ENCODE measurements around the gene SPI1.

DNA sequence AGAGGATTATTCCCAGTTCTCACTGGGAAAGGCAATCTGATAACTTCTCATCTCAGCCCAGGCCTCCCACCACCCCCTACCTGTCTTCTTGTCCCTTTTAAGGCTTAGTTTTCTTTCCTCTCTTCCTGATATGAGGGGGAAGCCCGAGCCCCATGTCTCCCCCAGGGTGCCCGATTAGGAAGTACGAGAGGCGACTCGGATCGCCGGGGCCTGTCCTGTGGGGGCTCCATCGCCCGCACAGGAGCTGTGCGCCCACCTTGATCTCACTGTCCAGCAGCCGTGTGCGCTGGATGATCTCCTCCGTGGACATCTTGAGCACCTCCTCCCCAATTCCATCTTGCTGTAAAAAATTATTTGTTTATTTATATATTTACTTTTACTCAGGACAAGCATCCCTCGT, 47.3 kb upstream of the SPI1 start:
- TF ChIP-seq POLR2A (IDR thresholded peaks at IDR 0.05): no peak
- TF ChIP-seq, protein P1, sequence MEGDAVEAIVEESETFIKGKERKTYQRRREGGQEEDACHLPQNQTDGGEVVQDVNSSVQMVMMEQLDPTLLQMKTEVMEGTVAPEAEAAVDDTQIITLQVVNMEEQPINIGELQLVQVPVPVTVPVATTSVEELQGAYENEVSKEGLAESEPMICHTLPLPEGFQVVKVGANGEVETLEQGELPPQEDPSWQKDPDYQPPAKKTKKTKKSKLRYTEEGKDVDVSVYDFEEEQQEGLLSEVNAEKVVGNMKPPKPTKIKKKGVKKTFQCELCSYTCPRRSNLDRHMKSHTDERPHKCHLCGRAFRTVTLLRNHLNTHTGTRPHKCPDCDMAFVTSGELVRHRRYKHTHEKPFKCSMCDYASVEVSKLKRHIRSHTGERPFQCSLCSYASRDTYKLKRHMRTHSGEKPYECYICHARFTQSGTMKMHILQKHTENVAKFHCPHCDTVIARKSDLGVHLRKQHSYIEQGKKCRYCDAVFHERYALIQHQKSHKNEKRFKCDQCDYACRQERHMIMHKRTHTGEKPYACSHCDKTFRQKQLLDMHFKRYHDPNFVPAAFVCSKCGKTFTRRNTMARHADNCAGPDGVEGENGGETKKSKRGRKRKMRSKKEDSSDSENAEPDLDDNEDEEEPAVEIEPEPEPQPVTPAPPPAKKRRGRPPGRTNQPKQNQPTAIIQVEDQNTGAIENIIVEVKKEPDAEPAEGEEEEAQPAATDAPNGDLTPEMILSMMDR (IDR thresholded peaks at IDR 0.05): no peak

All from esophagus squamous epithelium (tissue), 4 donors.